Fibroblast of lung (primary cell): ENCODE data around the gene CIAO3. TPM values are rescaled to one million over a fixed set of nuclear protein-coding genes. Genes with fewer than 3 reads are reported as not detected.

Experiments used
- DNase-seq, 2 donors: peaks; one replicate each; pipeline versions ENCODE4 v3.0.0 to v3.0.0-alpha.2; 2010; ENCODE audit warnings: low read depth in 2 of 2
- H2AFZ ChIP-seq: 2 replicates; pipeline ENCODE4 v1.5.1; 2012; ENCODE audit warnings: low read length, control low read depth, inconsistent platforms
- H3K27ac ChIP-seq: 2 replicates; pipeline ENCODE4 v1.5.1; 2011; ENCODE audit warnings: low read length, control low read depth; ENCODE audit not compliant: insufficient read depth
- H3K27me3 ChIP-seq: 2 replicates; pipeline ENCODE4 v1.5.1; 2011; ENCODE audit warnings: mild to moderate bottlenecking, low read length; ENCODE audit not compliant: control insufficient read depth, insufficient read depth
- H3K36me3 ChIP-seq: 2 replicates; pipeline ENCODE4 v1.5.1; 2011; ENCODE audit warnings: low read length; ENCODE audit not compliant: control insufficient read depth, insufficient read depth
- H3K4me1 ChIP-seq: 2 replicates; pipeline ENCODE4 v1.5.1; 2011; ENCODE audit warnings: low read length; ENCODE audit not compliant: control insufficient read depth, insufficient read depth; ENCODE audit errors: extremely low read depth
- H3K4me2 ChIP-seq: 2 replicates; pipeline ENCODE4 v1.5.1; 2011; ENCODE audit warnings: low read length, control low read depth; ENCODE audit not compliant: insufficient read depth; ENCODE audit errors: extremely low read depth
- H3K4me3 ChIP-seq, 4 experiments: fragments of 200-600 bp in 1 of 4; sonication (generic) in 1 of 4; replicated peaks in 1 of 4; 2 replicates each; pipeline ENCODE4 v1.5.1; 2011 to 2016; ENCODE audit warnings: low read length in 4 of 4, low read depth in 3 of 4, mild to moderate bottlenecking in 3 of 4, control low read depth in 2 of 4, inconsistent platforms in 1 of 4, mixed read lengths in 1 of 4; ENCODE audit not compliant: insufficient read depth in 1 of 4; ENCODE audit errors: control extremely low read depth in 1 of 4
- H3K79me2 ChIP-seq: 2 replicates; pipeline ENCODE4 v1.5.1; 2012; ENCODE audit warnings: mild to moderate bottlenecking, low read length, inconsistent platforms; ENCODE audit not compliant: control insufficient read depth, insufficient read depth
- H3K9ac ChIP-seq: 2 replicates; pipeline ENCODE4 v1.5.1; 2011; ENCODE audit warnings: mild to moderate bottlenecking, low read length, control low read depth; ENCODE audit not compliant: insufficient read depth
- H3K9me3 ChIP-seq: 2 replicates; pipeline ENCODE4 v1.5.1; 2012; ENCODE audit warnings: low read depth, low read length; ENCODE audit not compliant: control insufficient read depth, insufficient read depth
- H4K20me1 ChIP-seq: 2 replicates; pipeline ENCODE4 v1.5.1; 2011; ENCODE audit warnings: low read length; ENCODE audit not compliant: control insufficient read depth, insufficient read depth; ENCODE audit errors: extremely low read depth
- EZH2 ChIP-seq: IDR thresholded peaks from 2 replicates; pipeline ENCODE4 v1.5.1; 2012; ENCODE audit warnings: low read length, control low read depth, mild to moderate bottlenecking; ENCODE audit errors: missing control alignments
- polyA plus RNA-seq, 2 donors: library from polyadenylated mRNA; depleted of rRNA in 1 of 2; stranded (reverse) in 1 of 2; unstranded in 1 of 2; fragments of >200 nt; gene quantifications; 2 replicates each; pipeline ENCODE4 v1.2.1, GENCODE V29; 2011 to 2012; ENCODE audit warnings: missing spikeins in 1 of 2
- total RNA-seq: library from RNA; depleted of rRNA; stranded (reverse); fragments of >200 nt; gene quantifications from 2 replicates; pipeline ENCODE4 v1.2.1, GENCODE V29; 2014
- TF ChIP-seq, protein P1 (sequence below), 2 donors: IDR thresholded peaks in 1 of 2; conservative IDR thresholded peaks in 1 of 2; 1 replicate in 1 of 2; 2 replicates in 1 of 2; pipeline ENCODE4 v1.5.1; 2011 to 2012; ENCODE audit warnings: low read length in 2 of 2, control low read depth in 1 of 2, inconsistent platforms in 1 of 2, low read depth in 1 of 2, mild to moderate bottlenecking in 1 of 2

CIAO3 gene
- total and polyA plus RNA-seq, 2 donors (not counting 1 experiment from before 2014, with no cell fraction given): 9.3 to 31.0 TPM

GRCh38 chr16:736936-737481 is 3.8 kb downstream of the CIAO3 start:
- no peak overlapping the region for H3K9ac ChIP-seq

GRCh38 chr16:735982-736453 is 4.8 kb downstream of the CIAO3 start:
- Histone ChIP-seq H3K4me2 (no peak overlapping the region), H3K9ac (no peak overlapping the region), H3K79me2 (peaks cover 3% of the 10 kb centered on the region), H2AFZ (no peak overlapping the region), H4K20me1 (no peaks in the 10 kb centered on the region), H3K27ac (no peak overlapping the region), H3K9me3 (no peaks in the 10 kb centered on the region), H3K4me3 (no peak overlapping the region), H3K36me3 (peaks cover 25% of the 10 kb centered on the region), H3K27me3 (no peaks in the 10 kb centered on the region), H3K4me1 (no peaks in the 10 kb centered on the region)
- no peak for TF ChIP-seq EZH2
- TF ChIP-seq, protein P1, sequence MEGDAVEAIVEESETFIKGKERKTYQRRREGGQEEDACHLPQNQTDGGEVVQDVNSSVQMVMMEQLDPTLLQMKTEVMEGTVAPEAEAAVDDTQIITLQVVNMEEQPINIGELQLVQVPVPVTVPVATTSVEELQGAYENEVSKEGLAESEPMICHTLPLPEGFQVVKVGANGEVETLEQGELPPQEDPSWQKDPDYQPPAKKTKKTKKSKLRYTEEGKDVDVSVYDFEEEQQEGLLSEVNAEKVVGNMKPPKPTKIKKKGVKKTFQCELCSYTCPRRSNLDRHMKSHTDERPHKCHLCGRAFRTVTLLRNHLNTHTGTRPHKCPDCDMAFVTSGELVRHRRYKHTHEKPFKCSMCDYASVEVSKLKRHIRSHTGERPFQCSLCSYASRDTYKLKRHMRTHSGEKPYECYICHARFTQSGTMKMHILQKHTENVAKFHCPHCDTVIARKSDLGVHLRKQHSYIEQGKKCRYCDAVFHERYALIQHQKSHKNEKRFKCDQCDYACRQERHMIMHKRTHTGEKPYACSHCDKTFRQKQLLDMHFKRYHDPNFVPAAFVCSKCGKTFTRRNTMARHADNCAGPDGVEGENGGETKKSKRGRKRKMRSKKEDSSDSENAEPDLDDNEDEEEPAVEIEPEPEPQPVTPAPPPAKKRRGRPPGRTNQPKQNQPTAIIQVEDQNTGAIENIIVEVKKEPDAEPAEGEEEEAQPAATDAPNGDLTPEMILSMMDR (conservative IDR thresholded peaks at IDR 0.05 in 1 of 2, IDR thresholded peaks at IDR 0.05 in 1 of 2; ENCODE audit: low read depth in 1 of 2, low read length in 2 of 2): no peak
- DNase-seq: no peak

More at GRCh38 chr16:736936-737481, 3.8 kb downstream of the CIAO3 start:
- Histone ChIP-seq H3K9me3 (no peaks in the 10 kb centered on the region), H2AFZ (no peak overlapping the region), H3K79me2 (peaks cover 3% of the 10 kb centered on the region), H3K27ac (no peak overlapping the region), H3K27me3 (no peaks in the 10 kb centered on the region), H4K20me1 (no peaks in the 10 kb centered on the region), H3K36me3 (peaks cover 22% of the 10 kb centered on the region), H3K4me1 (no peaks in the 10 kb centered on the region), H3K4me3 (no peak overlapping the region), H3K4me2 (no peak overlapping the region)
- no peak for TF ChIP-seq EZH2
- TF ChIP-seq, protein P1 (conservative IDR thresholded peaks at IDR 0.05 in 1 of 2, IDR thresholded peaks at IDR 0.05 in 1 of 2; ENCODE audit: low read depth in 1 of 2, low read length in 2 of 2): no peak
- no peak for DNase-seq

DNA sequence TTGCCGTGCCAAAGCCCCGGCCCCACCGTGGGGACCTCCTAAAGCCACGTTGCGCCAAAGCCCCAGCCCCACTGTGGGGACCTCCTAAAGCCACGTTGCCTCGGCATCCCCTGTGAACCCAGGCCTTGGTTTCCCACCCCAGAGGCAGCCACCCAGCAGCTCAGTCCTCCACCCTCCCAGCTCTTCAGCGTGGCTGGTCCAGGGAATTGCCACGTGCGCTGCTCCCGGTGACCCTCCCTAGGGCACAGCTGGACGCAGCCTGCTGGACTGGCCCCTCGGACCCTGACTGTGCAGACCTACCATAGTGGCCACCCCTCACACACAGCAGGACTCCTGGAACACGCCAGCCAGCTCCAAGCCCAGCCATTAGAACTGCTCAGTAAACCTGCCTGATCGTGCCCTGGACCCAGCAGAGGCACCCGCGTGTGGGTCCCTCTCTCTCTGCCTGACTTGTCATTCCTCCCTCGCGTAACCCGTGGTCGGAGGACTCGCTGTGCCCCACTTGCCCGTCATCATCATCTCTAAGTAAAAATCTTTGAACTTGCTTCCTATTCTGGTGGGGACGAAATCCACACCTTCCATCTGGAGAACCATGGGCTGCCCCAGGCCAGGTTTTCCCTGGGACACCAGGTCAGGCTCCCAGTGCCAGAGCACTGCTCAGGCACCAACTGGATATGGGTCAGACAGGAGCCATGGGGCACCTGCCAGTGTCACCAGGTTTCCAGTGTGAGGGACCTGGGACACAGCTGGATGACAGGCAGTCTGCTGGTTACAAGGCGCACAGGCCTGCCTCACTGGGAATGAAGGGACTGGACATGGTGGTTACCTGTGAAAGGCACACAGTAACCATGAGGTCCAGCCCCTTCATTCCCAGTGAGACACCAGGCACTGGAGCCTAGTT is 5.6 kb downstream of the CIAO3 start:
- H3K4me2 ChIP-seq: no peak overlapping the region
- H3K27me3 ChIP-seq: no peaks in the 10 kb centered on the region
- H2AFZ ChIP-seq: no peak overlapping the region
- peaks cover 28% of the 10 kb centered on the region for H3K36me3 ChIP-seq
- no peak for DNase-seq
- H3K9me3 ChIP-seq: no peaks in the 10 kb centered on the region
- H4K20me1 ChIP-seq: no peaks in the 10 kb centered on the region
- H3K9ac ChIP-seq: no peak overlapping the region
- H3K79me2 ChIP-seq: peaks cover 3% of the 10 kb centered on the region
- no peak overlapping the region for H3K27ac ChIP-seq
- no peaks in the 10 kb centered on the region for H3K4me1 ChIP-seq
- H3K4me3 ChIP-seq: no peak overlapping the region
- TF ChIP-seq, protein P1 (conservative IDR thresholded peaks at IDR 0.05 in 1 of 2, IDR thresholded peaks at IDR 0.05 in 1 of 2; ENCODE audit: low read depth in 1 of 2, low read length in 2 of 2): no peak
- TF ChIP-seq EZH2: no peak
